Parathyroid adenoma (tissue), 2 donors: ENCODE measurements around the gene ZNF134.

Experiments
- H2AFZ ChIP-seq: fragments of 300-600 bp; sonication (generic); one replicate; pipeline ENCODE4 v1.7.0; 2017; ENCODE audit warnings: antibody characterized with exemption, mild to moderate bottlenecking
- H3K27ac ChIP-seq: fragments of 300-600 bp; sonication (generic); one replicate; pipeline ENCODE4 v1.7.0; 2017
- H3K27me3 ChIP-seq: fragments of 300-600 bp; sonication (generic); one replicate; pipeline ENCODE4 v1.7.0; 2017; ENCODE audit warnings: low read length; ENCODE audit not compliant: control insufficient read depth, insufficient read depth
- H3K36me3 ChIP-seq: fragments of 300-600 bp; sonication (generic); one replicate; pipeline ENCODE4 v1.7.0; 2017; ENCODE audit warnings: low read length; ENCODE audit not compliant: control insufficient read depth, insufficient read depth
- H3K4me1 ChIP-seq: fragments of 300-600 bp; sonication (generic); one replicate; pipeline ENCODE4 v1.7.0; 2017; ENCODE audit warnings: control low read depth
- H3K4me2 ChIP-seq: fragments of 300-600 bp; sonication (generic); one replicate; pipeline ENCODE4 v1.7.0; 2017; ENCODE audit warnings: low read length
- H3K4me3 ChIP-seq: fragments of 300-600 bp; sonication (generic); one replicate; pipeline ENCODE4 v1.7.0; 2017; ENCODE audit warnings: low read depth, low read length
- H3K79me2 ChIP-seq: fragments of 300-600 bp; sonication (generic); one replicate; pipeline ENCODE4 v1.7.0; 2017; ENCODE audit warnings: control low read depth
- H3K9ac ChIP-seq: fragments of 300-600 bp; sonication (generic); one replicate; pipeline ENCODE4 v1.7.0; 2017; ENCODE audit warnings: mild to moderate bottlenecking
- H3K9me3 ChIP-seq: fragments of 300-600 bp; sonication (generic); one replicate; pipeline ENCODE4 v1.7.0; 2017; ENCODE audit warnings: low read length; ENCODE audit not compliant: control insufficient read depth
- CTCF ChIP-seq: fragments of 300-600 bp; sonication (generic); IDR thresholded peaks from one replicate; pipeline ENCODE4 v1.7.0; 2017; ENCODE audit warnings: antibody characterized with exemption, mild to moderate bottlenecking
- donor health status: primary hyperparathyroidism.

The ZNF134 gene

GRCh38 chr19:57664269-57665127 lies 50.5 kb downstream of the ZNF134 start:
- Histone ChIP-seq H3K9ac (peak overlapping the region; percentile 19), H3K79me2 (no peaks in the 10 kb centered on the region), H3K9me3 (no peaks in the 10 kb centered on the region), H3K4me3 (peak overlapping the region; percentile 65), H2AFZ (peak overlapping the region; percentile 99), H3K27me3 (no peaks in the 10 kb centered on the region), H3K36me3 (no peaks in the 10 kb centered on the region), H3K4me2 (peak overlapping the region; percentile 65), H3K4me1 (peaks cover 4% of the 10 kb centered on the region), H3K27ac (peak overlapping the region; percentile 80)
- no peak for TF ChIP-seq CTCF

- Histone ChIP-seq H3K4me3 (no peak overlapping the region), H3K9ac (no peak overlapping the region), H2AFZ (peak overlapping the region; percentile 99), H3K27me3 (no peaks in the 10 kb centered on the region), H3K79me2 (no peaks in the 10 kb centered on the region), H3K4me2 (no peak overlapping the region), H3K4me1 (peaks cover 4% of the 10 kb centered on the region), H3K36me3 (no peaks in the 10 kb centered on the region), H3K27ac (peak overlapping the region; percentile 80), H3K9me3 (no peaks in the 10 kb centered on the region)
- TF ChIP-seq CTCF = no peak
Measured at GRCh38 chr19:57665261-57665806, 51.3 kb downstream of the ZNF134 start.

- no peaks in the 10 kb centered on the region for H3K36me3 ChIP-seq
- no peak overlapping the region for H3K9ac ChIP-seq
- H3K27me3 ChIP-seq = no peaks in the 10 kb centered on the region
- peaks cover 4% of the 10 kb centered on the region for H3K4me1 ChIP-seq
- no peak overlapping the region for H3K4me3 ChIP-seq
- TF ChIP-seq CTCF = no peak
- no peak overlapping the region for H3K4me2 ChIP-seq
- H3K27ac ChIP-seq = no peak overlapping the region
- no peaks in the 10 kb centered on the region for H3K79me2 ChIP-seq
- no peak overlapping the region for H2AFZ ChIP-seq
- no peaks in the 10 kb centered on the region for H3K9me3 ChIP-seq
Measured at GRCh38 chr19:57667228-57667627, 53.2 kb downstream of the ZNF134 start.

- Histone ChIP-seq H3K4me2 (no peak within 1 kb of the TSS), H3K36me3 (no peaks in the 10 kb centered on the region), H3K9ac (no peak within 1 kb of the TSS), H3K9me3 (no peaks in the 10 kb centered on the region), H3K79me2 (no peaks in the 10 kb centered on the region), H3K27me3 (no peaks in the 10 kb centered on the region), H3K4me1 (peaks cover 4% of the 10 kb centered on the region), H3K4me3 (no peak within 1 kb of the TSS), H2AFZ (no peak within 1 kb of the TSS), H3K27ac (no peak within 1 kb of the TSS)
- TF ChIP-seq CTCF = no peak
Measured at GRCh38 chr19:57668635-57669034, 54.6 kb downstream of the ZNF134 start, which contains the start of gene ZSCAN4. Gene ZSCAN4 (plus strand): TSS chr19:57668935. CDS start chr19:57676146, 7,211 bp downstream.
